Measurements from ENCODE around the gene HSPB9. TPM values are rescaled to one million over a fixed set of nuclear protein-coding genes. Genes with fewer than 3 reads are reported as not detected.

The HSPB9 gene
- total RNA-seq, 1 experiment from 2014 or later: not detected

DNA sequence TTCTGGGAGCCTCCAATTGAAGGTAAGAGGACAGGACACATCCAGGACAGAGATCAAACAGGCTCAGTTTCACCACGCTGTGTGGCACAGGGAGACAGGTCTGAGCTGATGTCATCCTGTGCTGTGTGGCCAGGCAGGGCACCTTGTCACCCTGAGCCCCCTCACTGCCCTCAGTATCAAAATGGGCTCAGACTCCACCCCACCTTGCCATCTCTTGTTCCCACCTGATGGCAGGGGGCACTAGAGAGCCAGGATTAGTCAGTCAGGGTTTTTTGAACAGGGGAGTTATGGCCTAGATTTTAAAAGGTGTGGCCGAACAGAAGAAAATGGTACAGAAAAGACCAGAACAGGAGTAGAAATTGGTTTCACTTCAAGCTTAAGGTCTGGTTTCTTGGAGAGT, 4.1 kb upstream of the HSPB9 start:
- Mint-ChIP-seq H3K27me3 (ENCODE audit: insufficient read depth, unreplicated experiment) (no peaks in the 10 kb centered on the region), H3K4me3 (ENCODE audit: unreplicated experiment) (no peak overlapping the region), H3K36me3 (ENCODE audit: insufficient read depth, unreplicated experiment) (peaks cover 43% of the 10 kb centered on the region), H3K9me3 (ENCODE audit: unreplicated experiment) (no peaks in the 10 kb centered on the region), H3K4me1 (ENCODE audit: insufficient read depth, unreplicated experiment) (peaks cover 6% of the 10 kb centered on the region), H3K27ac (ENCODE audit: low read depth, unreplicated experiment) (peak overlapping the region; percentile 23)
- TF ChIP-seq, protein P1, sequence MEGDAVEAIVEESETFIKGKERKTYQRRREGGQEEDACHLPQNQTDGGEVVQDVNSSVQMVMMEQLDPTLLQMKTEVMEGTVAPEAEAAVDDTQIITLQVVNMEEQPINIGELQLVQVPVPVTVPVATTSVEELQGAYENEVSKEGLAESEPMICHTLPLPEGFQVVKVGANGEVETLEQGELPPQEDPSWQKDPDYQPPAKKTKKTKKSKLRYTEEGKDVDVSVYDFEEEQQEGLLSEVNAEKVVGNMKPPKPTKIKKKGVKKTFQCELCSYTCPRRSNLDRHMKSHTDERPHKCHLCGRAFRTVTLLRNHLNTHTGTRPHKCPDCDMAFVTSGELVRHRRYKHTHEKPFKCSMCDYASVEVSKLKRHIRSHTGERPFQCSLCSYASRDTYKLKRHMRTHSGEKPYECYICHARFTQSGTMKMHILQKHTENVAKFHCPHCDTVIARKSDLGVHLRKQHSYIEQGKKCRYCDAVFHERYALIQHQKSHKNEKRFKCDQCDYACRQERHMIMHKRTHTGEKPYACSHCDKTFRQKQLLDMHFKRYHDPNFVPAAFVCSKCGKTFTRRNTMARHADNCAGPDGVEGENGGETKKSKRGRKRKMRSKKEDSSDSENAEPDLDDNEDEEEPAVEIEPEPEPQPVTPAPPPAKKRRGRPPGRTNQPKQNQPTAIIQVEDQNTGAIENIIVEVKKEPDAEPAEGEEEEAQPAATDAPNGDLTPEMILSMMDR (IDR thresholded peaks at IDR 0.05; ENCODE audit: unreplicated experiment): peak; percentile 15
- ChIA-PET CTCF (interaction anchor here (0.5 to 8.2 kb wide), 12 partner anchors 11 to 445 kb away, joined by 3 to 40 read pairs (median 6); no protein-coding TSS in a partner anchor), POLR2A (interaction anchor here (1.0 to 2.4 kb wide), 2 partner anchors 152 to 200 kb away, joined by 3 to 12 read pairs; partner anchors contain the start of genes ACLY and CNP)
- no TSS peak for BruUV-seq (replicated peaks)
- peak; percentile 59 for DNase-seq (ENCODE audit: unreplicated experiment)
- intact Hi-C loops (cut with micrococcal nuclease): loop anchor here (5.0 kb wide), 1 partner anchor 381 kb away; no protein-coding TSS in a partner anchor

DNA sequence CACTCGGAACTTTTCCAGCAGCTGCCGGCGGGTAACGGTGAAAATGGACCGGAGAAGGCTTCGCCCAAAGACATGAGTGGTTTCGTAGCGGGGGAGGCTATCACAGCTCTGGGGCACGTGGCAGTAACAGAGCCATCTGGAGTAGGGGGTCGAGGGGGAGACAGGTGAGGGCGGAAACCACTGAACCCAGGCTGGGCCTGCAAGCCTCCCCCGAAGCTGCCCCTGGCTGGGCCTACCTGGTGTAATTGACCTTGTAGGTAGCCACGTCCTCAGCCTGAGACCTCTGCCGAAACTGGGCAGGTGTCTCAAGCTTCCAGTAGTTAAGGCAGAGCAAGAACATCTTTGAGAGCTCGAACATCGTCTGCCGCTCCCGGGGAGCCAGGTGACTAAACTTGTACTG, 3.3 kb upstream of the HSPB9 start:
- peaks cover 6% of the 10 kb centered on the region for H3K4me1 Mint-ChIP-seq (ENCODE audit: insufficient read depth, unreplicated experiment)
- no peaks in the 10 kb centered on the region for H3K27me3 Mint-ChIP-seq (ENCODE audit: insufficient read depth, unreplicated experiment)
- intact Hi-C loops (cut with micrococcal nuclease): loop anchor here (5.0 kb wide), 1 partner anchor 382 kb away; no protein-coding TSS in a partner anchor
- peak overlapping the region; percentile 53 for H3K4me3 Mint-ChIP-seq (ENCODE audit: unreplicated experiment)
- H3K9me3 Mint-ChIP-seq (ENCODE audit: unreplicated experiment): no peaks in the 10 kb centered on the region
- peaks cover 42% of the 10 kb centered on the region for H3K36me3 Mint-ChIP-seq (ENCODE audit: insufficient read depth, unreplicated experiment)
- no peak for DNase-seq (ENCODE audit: unreplicated experiment)
- H3K27ac Mint-ChIP-seq (ENCODE audit: low read depth, unreplicated experiment): peak overlapping the region; percentile 23
- TF ChIP-seq, protein P1 (IDR thresholded peaks at IDR 0.05; ENCODE audit: unreplicated experiment): no peak
- BruUV-seq (replicated peaks): no TSS peak
- POLR2A ChIA-PET: interaction anchor here (1.0 to 2.3 kb wide), 2 partner anchors 99 to 201 kb away, joined by 3 to 6 read pairs; partner anchors contain the start of genes ACLY and NKIRAS2
- CTCF ChIA-PET: interaction anchor here (0.6 to 8.2 kb wide), 13 partner anchors 10 to 407 kb away, joined by 3 to 37 read pairs (median 5); partner anchors contain the start of gene NKIRAS2

DNA sequence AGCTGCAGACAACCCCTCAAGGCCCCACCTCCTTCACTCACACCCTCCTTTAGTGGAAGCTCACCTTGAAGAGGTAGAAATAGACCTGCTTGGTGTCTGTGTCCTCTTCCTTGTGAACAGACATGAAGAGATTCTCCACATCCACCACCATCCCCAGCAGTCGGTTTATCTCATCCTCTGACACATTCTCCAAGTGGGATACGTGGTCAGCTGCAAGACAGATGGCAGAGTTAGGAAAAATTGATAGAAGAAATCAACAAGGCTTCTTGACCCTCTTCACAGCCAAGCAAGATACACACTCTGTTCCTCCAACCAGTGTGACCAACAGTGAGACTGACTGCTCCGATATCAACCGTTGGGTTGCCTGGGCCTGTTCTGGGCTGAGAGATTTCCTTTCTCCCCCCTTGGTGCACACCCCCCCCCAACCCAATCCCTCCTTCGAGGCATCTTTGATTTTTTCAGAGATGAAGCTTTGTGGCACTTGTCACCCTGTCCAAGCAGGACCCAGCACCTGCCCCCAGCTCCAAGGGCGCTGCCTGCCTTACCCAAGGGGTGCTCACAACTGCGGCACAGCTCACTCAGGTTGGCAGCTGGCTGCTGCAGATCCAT, 2.3 kb upstream of the HSPB9 start:
- intact Hi-C loops (cut with micrococcal nuclease): loop anchor here (5.0 kb wide), 1 partner anchor 407 kb away; no protein-coding TSS in a partner anchor
- peaks cover 6% of the 10 kb centered on the region for H3K4me1 Mint-ChIP-seq (ENCODE audit: insufficient read depth, unreplicated experiment)
- no peak overlapping the region for H3K27ac Mint-ChIP-seq (ENCODE audit: low read depth, unreplicated experiment)
- peaks cover 46% of the 10 kb centered on the region for H3K36me3 Mint-ChIP-seq (ENCODE audit: insufficient read depth, unreplicated experiment)
- no TSS peak for BruUV-seq (replicated peaks)
- no peaks in the 10 kb centered on the region for H3K27me3 Mint-ChIP-seq (ENCODE audit: insufficient read depth, unreplicated experiment)
- H3K4me3 Mint-ChIP-seq (ENCODE audit: unreplicated experiment): peak overlapping the region; percentile 53
- DNase-seq (ENCODE audit: unreplicated experiment): no peak
- no peaks in the 10 kb centered on the region for H3K9me3 Mint-ChIP-seq (ENCODE audit: unreplicated experiment)
- ChIA-PET CTCF (interaction anchor here (0.6 to 8.2 kb wide), 11 partner anchors 9 to 407 kb away, joined by 3 to 37 read pairs (median 5); partner anchors contain the start of gene NKIRAS2), POLR2A (interaction anchor here (0.6 to 2.6 kb wide), 11 partner anchors 9 to 155 kb away, joined by 3 to 11 read pairs (median 5); partner anchors contain the start of genes CNP, DNAJC7, NKIRAS2 and RAB5C)
- TF ChIP-seq, protein P1 (IDR thresholded peaks at IDR 0.05; ENCODE audit: unreplicated experiment): no peak

All from MCF 10A (cell line).